Measurements from ENCODE around the gene BRK1. TPM values are rescaled to one million over a fixed set of nuclear protein-coding genes. Genes with fewer than 3 reads are reported as not detected.
"Not testable (repeated sequence)": the region's sequence is repeated elsewhere in the genome, so short reads cannot be mapped to it uniquely, and the experiment has no call there.

Gene BRK1
- polyA plus RNA-seq, 3 donors = 176 to 213 (median 180) TPM

- DNase-seq = no peak
Measured at GRCh38 chr3:10136426-10137005, 21.0 kb downstream of the BRK1 start.

- no peak for DNase-seq
Measured at GRCh38 chr3:10137178-10137577, 21.7 kb downstream of the BRK1 start.

GRCh38 chr3:10140996-10141546 is 25.6 kb downstream of the BRK1 start:
- DNase-seq = no peak

- DNase-seq = no peak
Measured at GRCh38 chr3:10142707-10143560, 27.5 kb downstream of the BRK1 start.

- no peak for DNase-seq
Measured at GRCh38 chr3:10145685-10146084, 30.2 kb downstream of the BRK1 start.

- DNase-seq = no peak
Measured at GRCh38 chr3:10149226-10149625, 33.8 kb downstream of the BRK1 start.

GRCh38 chr3:10150987-10151386 is 35.5 kb downstream of the BRK1 start:
- no peak for DNase-seq

- DNase-seq = no peak
Measured at GRCh38 chr3:10154335-10155122, 39.1 kb downstream of the BRK1 start.

- no peak for DNase-seq
Measured at GRCh38 chr3:10155123-10155472, 39.6 kb downstream of the BRK1 start.

GRCh38 chr3:10155658-10156057 is 40.2 kb downstream of the BRK1 start:
- DNase-seq = no peak

- no peak for DNase-seq
Measured at GRCh38 chr3:10157031-10157430, 41.6 kb downstream of the BRK1 start.

- DNase-seq = not testable (repeated sequence)
Measured at GRCh38 chr3:10158555-10158954, 43.1 kb downstream of the BRK1 start.

GRCh38 chr3:10160346-10160745 is 44.9 kb downstream of the BRK1 start:
- DNase-seq = no peak

- DNase-seq = no peak
Measured at GRCh38 chr3:10160925-10161324, 45.5 kb downstream of the BRK1 start.

- no peak for DNase-seq
Measured at GRCh38 chr3:10162185-10162584, 46.7 kb downstream of the BRK1 start.

GRCh38 chr3:10164201-10164545 is 48.7 kb downstream of the BRK1 start:
- not testable (repeated sequence) for DNase-seq

- peak; percentile 21 for DNase-seq
Measured at GRCh38 chr3:10164546-10165393, 49.3 kb downstream of the BRK1 start, which contains the start of gene IRAK2. Gene IRAK2 (plus strand): TSS chr3:10164919. CDS start chr3:10164955, 36 bp downstream.

- no peak for DNase-seq
Measured at GRCh38 chr3:10166213-10166604, 50.7 kb downstream of the BRK1 start.

- no peak for DNase-seq
Measured at GRCh38 chr3:10169000-10169496, 53.6 kb downstream of the BRK1 start.

GRCh38 chr3:10170915-10171478 is 55.5 kb downstream of the BRK1 start:
- DNase-seq = no peak
